GM19193 (cell line): ENCODE results near the gene ABI3BP.

Source experiments
- POLR2A ChIP-seq: IDR thresholded peaks from 4 replicates; pipeline ENCODE4 v1.6.1; 2011; ENCODE audit not compliant: insufficient read depth, insufficient read length; ENCODE audit errors: extremely low read depth

ABI3BP gene

GRCh38 chr3:100706365-100706764 is 286.9 kb downstream of the ABI3BP start:
- TF ChIP-seq POLR2A, result no peak

GRCh38 chr3:100703865-100704264 is 289.4 kb downstream of the ABI3BP start:
- TF ChIP-seq POLR2A, result no peak

DNA sequence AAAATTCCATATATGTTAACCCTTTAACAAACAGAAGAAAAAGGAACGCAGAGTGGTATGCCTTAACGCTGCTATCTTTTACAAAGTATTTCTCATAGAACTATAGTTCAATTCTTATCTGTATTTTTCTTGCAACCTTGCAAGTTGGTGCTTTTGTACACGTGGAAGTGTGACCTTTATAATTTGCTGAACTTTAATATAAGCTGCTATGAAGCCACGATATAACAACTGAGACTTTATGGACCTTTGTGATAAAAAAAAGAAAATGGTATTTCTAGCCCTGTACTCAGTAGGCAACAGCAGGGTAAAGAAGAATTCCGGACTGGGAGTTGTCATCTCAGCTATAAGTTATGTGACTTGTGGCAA is 290.3 kb downstream of the ABI3BP start:
- TF ChIP-seq POLR2A, result no peak

GRCh38 chr3:100702082-100702979 is 290.9 kb downstream of the ABI3BP start:
- no peak for TF ChIP-seq POLR2A

DNA sequence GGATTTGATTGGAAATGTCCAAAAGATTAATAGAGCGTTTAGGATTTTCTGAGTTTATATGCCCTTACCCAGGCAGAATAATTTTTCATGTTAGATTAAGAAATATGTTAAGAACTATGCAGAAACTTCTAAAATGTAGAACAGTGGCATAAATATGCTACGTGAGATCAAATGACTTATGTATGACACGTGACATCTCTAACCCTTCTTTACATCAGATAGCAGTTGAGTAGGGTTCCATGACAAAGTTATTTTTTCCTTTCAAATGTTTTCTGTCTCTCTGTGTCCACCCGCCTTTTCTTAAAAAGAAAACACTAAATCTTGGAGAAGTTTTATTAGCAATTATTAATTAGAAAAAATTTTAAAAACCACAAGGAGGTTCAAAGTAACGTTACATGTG is 292.5 kb downstream of the ABI3BP start:
- TF ChIP-seq POLR2A, result no peak
